Superior temporal gyrus (tissue), 1 donor: ENCODE data around the gene KIDINS220.

Experiments used
- DNase-seq: peaks from one replicate; pipeline ENCODE4 v3.0.0-alpha.2; 2016; ENCODE audit errors: extremely low spot score

Gene KIDINS220

DNA sequence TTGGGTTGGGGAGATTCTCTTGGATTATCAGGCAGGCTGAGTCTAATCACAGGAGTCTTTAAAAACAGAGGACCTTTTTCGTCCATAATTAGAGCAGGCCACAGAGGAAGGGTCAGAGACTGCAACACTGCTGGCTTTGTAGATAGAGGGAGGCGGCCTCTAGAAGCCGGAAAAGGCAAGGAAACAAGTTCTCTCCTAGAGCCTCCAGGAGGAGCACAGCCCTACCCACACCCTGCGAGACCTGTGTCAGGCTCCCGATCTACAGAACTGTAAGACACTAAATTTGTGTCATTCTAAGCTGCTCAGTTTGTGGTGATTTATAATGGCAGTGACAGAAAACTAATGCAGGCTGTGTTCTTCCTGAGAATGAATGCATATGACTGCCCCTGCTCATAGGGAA lies 140.2 kb downstream of the KIDINS220 start:
- DNase-seq: no peak

DNA sequence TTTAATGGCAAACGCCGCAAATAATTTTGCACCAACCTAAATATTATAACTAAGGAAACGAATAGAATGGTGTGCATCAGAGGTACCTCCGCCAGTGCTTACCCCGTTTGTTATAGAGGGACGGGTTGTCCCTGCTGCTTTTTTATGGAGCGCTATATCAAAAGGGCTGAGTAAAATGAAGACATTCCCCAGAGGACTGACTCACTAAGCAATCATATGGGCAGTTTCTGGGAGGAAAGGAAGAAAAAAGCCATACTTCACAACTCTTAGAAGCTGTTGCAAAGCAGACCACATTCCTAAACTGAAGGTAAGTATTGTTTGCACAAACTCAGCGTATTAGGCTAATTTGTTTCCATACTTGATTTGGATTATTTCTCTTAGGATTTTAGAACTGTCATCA lies 142.7 kb downstream of the KIDINS220 start:
- no peak for DNase-seq

- peak; percentile 60 for DNase-seq
Observed at GRCh38 chr2:8693157-8693821, 144.1 kb downstream of the KIDINS220 start.

DNA sequence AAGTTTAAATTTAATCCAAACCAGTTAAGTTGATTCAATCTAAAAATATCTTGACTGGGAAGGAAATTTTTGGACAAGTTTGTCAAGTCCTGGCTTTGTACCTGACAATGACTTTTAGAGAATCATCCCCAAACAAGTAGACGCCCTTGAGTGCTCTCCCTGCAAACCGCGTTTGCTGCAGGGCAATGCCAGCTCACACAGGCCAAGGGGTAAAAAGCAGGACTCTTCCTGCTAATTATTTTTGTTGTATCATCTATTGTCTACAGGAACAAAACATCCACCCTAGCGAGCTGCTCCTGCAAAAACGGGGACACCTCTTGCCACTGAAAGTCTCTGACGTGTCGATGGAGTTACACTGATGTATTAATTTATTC lies 144.6 kb downstream of the KIDINS220 start:
- DNase-seq: no peak

GRCh38 chr2:8691859-8692437 lies 145.5 kb downstream of the KIDINS220 start:
- DNase-seq: no peak

- peak; percentile 69 for DNase-seq
Observed at GRCh38 chr2:8685697-8686358, 151.6 kb downstream of the KIDINS220 start.

- no peak for DNase-seq
Observed at GRCh38 chr2:8684878-8685696, 152.3 kb downstream of the KIDINS220 start.

- peak; percentile 64 for DNase-seq
Observed at GRCh38 chr2:8684540-8684877, 152.9 kb downstream of the KIDINS220 start.

- DNase-seq: peak; percentile 67
Observed at GRCh38 chr2:8682719-8683667, 154.4 kb downstream of the KIDINS220 start.

DNA sequence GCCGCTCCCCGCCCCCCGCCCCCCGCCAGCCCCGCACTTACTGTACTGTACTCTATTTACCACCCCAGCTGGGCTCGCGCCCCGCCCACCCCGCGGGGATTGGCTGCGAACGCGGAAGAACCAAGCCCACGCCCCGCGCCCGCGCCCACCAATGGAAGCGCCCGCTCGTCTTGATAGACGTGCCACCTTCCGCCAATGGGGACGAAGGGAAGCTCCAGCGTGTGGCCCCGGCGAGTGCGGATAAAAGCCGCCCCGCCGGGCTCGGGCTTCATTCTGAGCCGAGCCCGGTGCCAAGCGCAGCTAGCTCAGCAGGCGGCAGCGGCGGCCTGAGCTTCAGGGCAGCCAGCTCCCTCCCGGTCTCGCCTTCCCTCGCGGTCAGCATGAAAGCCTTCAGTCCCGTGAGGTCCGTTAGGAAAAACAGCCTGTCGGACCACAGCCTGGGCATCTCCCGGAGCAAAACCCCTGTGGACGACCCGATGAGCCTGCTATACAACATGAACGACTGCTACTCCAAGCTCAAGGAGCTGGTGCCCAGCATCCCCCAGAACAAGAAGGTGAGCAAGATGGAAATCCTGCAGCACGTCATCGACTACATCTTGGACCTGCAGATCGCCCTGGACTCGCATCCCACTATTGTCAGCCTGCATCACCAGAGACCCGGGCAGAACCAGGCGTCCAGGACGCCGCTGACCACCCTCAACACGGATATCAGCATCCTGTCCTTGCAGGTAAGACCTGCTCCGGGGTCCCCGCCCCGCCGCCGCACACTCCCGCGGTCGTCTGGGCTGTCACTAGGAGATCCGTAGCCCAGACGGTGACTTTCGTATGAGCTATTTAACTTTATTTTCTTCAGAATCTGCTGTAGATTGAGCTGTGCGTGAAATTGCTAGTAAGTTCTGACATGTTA lies 155.4 kb downstream of the KIDINS220 start, which contains the start of gene ID2:
Gene ID2, plus strand, starts transcription at position 271 of the 907 bp plus-strand sequence. Its CDS starts 110 bp downstream, at position 381.
- DNase-seq: peak; percentile 99

- peak; percentile 77 for DNase-seq
Observed at GRCh38 chr2:8680822-8681760, 156.3 kb downstream of the KIDINS220 start.

DNA sequence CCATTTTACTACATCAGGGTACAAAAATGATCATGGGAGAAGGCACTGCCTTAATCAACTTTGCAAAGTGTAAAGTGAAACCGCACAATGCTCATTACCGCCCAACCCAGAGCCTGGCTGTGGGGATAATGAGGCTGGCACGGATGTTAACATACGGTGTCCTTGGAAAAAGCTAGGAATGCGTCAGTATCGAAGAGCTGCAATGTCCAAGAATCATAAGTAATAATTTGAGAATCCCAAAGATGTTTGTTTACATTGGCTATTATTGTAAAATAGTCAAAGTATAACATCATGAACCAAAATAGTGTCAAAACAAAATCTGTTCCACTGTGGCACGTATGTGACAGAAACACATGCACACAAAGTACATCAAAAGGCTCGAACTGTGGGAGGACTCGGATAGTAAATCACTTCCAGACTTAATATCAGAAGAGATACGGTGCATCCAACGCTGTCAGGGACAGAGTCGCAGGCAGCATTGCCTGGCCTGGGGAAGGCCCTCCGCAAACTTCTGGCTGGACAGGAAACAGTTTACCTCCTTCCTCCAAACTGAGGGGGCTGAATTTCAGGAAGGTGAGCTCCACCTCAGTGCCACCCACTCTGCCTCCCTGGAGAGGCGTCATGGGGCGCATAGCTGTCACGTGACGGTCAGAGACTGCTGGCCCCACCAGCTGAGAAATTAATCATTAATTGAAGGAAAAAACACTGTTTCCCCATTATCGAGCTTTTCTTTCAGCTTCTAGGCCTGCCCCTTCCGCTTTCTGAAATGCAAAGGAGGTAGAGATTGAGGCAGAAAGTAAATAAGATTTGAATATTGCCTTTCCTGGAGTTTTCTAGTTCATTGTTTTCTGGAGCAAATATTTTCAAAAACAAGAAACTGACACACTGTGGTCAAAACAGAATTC lies 157.3 kb downstream of the KIDINS220 start:
- peak; percentile 76 for DNase-seq

GRCh38 chr2:8679567-8679826 lies 157.9 kb downstream of the KIDINS220 start:
- no peak for DNase-seq
